Nephron (organoid): ENCODE data around the gene MAML3.

Experiments used
- H3K27ac Mint-ChIP-seq, 3 experiments: 2 replicates each; pipeline ENCODE4 v1.8.0; 2020; ENCODE audit warnings: mixed read lengths in 3 of 3, mild to moderate bottlenecking in 2 of 3, moderate library complexity in 1 of 3
- H3K27me3 Mint-ChIP-seq: 2 replicates; pipeline ENCODE4 v1.8.0; 2021; ENCODE audit warnings: low read depth, mild to moderate bottlenecking, moderate library complexity, mixed read lengths
- H3K36me3 Mint-ChIP-seq: 2 replicates; pipeline ENCODE4 v1.8.0; 2020; ENCODE audit warnings: low read depth, mixed read lengths
- H3K4me1 Mint-ChIP-seq: 2 replicates; pipeline ENCODE4 v1.8.0; 2020; ENCODE audit warnings: mixed read lengths
- H3K4me3 Mint-ChIP-seq, 3 experiments: 2 replicates each; pipeline ENCODE4 v1.8.0; 2020; ENCODE audit warnings: mild to moderate bottlenecking in 3 of 3, mixed read lengths in 3 of 3, moderate library complexity in 2 of 3
- H3K9me3 Mint-ChIP-seq: 2 replicates; pipeline ENCODE4 v1.8.0; 2020; ENCODE audit warnings: mixed read lengths
- TF ChIP-seq, protein P1 (sequence below), 3 experiments: fragments of 200-600 bp; sonication (generic); IDR thresholded peaks; one replicate each; pipeline ENCODE4 v1.5.0; 2021; ENCODE audit warnings: antibody characterized with exemption in 3 of 3; ENCODE audit not compliant: unreplicated experiment in 3 of 3

Gene MAML3

DNA sequence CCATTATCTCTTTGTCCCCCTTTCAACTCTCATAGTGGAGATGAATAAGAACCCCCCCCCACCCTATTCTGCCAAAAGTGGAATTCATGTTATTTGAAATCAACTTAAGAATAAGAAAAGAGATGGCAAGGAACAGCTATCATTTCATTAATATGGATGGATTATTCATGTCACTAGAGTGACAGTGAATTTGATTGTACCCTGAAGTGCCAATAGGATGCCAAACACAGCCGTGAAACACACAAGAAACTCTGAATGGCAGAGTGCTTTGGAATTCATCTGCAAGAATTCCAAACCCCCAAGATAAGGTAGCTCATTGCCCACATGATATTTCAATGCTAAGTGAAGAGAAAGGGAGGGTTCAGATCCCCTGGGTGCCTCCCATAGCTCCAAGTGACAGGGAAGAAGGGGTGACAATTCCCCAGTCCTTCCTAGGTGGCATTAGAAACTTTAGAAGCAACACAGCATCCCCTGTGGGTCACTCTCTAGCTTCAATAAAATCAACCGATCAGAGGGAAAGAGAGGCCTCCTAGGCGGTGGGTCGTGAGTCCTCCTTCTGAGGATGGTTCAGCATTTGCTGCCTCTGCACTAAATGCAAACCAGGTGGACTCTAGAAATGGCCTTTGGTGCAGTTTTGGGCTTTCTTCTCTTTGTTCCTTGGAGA is 404.0 kb downstream of the MAML3 start:
- Mint-ChIP-seq H3K27ac (peak overlapping the region; percentile 96 to 97 (median 97)), H3K36me3 (no peaks in the 10 kb centered on the region), H3K27me3 (no peaks in the 10 kb centered on the region), H3K4me3 (no peak overlapping the region), H3K4me1 (peaks cover 65% of the 10 kb centered on the region), H3K9me3 (no peaks in the 10 kb centered on the region)
- TF ChIP-seq, protein P1, sequence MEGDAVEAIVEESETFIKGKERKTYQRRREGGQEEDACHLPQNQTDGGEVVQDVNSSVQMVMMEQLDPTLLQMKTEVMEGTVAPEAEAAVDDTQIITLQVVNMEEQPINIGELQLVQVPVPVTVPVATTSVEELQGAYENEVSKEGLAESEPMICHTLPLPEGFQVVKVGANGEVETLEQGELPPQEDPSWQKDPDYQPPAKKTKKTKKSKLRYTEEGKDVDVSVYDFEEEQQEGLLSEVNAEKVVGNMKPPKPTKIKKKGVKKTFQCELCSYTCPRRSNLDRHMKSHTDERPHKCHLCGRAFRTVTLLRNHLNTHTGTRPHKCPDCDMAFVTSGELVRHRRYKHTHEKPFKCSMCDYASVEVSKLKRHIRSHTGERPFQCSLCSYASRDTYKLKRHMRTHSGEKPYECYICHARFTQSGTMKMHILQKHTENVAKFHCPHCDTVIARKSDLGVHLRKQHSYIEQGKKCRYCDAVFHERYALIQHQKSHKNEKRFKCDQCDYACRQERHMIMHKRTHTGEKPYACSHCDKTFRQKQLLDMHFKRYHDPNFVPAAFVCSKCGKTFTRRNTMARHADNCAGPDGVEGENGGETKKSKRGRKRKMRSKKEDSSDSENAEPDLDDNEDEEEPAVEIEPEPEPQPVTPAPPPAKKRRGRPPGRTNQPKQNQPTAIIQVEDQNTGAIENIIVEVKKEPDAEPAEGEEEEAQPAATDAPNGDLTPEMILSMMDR (IDR thresholded peaks at IDR 0.05; ENCODE audit: unreplicated experiment in 3 of 3): no peak

DNA sequence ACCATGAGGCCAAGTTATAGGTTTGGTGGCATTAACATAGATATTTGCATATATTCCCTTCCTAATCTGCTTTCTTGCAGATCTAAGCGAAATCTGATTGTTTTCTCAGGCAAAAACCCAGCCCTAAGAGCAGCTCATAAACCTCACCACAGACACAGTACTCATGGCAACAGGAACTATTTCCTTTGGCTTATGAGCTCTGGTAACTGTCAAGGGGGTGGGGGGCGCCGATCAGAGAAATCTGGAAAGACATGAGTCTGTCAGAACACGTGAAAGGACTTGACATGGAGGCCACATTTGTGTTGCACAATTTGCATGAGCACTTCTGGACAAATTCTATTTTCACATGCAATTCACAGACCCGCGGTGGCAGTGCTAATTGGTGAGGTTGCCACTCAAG is 404.6 kb downstream of the MAML3 start:
- TF ChIP-seq, protein P1 (IDR thresholded peaks at IDR 0.05; ENCODE audit: unreplicated experiment in 3 of 3): no peak
- H3K4me1 Mint-ChIP-seq: peaks cover 67% of the 10 kb centered on the region
- H3K9me3 Mint-ChIP-seq: no peaks in the 10 kb centered on the region
- no peaks in the 10 kb centered on the region for H3K27me3 Mint-ChIP-seq
- H3K36me3 Mint-ChIP-seq: no peaks in the 10 kb centered on the region
- peak overlapping the region; percentile 96 to 97 (median 97) for H3K27ac Mint-ChIP-seq
- no peak overlapping the region for H3K4me3 Mint-ChIP-seq

DNA sequence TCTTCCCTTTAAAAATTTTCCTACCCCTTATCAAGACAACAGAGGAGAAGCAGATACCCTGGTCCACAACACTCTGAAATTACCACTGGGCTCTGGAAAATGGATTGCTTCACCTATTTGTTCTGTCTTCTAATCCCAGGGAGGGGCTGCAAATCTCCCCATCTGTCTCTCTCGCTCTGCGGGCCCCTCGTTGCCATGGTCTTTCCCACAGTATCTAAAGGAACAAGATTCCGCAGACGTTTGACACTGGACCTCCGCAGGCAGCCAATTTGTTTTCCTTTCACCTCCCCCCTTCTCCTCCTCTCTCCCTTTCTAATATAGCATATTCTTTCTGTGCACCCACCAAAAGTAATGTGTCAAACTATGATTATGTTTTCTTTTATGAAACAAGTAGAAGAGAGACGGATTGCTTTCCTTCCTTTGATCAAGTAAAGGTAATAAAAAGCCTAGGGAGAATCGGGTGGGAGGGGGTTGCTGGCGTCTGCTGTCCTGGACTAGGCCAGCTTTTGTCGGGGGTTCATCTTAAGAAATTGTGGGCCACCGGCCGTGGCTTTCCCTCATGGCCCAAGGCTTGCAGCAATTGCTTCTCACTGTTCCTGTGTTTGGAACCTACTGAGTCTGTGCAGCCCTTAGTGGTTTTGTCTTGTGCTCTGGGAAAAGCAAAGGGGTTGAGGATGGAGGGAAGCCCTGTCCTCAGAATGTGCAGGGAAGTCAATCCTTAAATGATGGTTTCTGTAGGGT is 407.4 kb downstream of the MAML3 start:
- peak overlapping the region; percentile 84 to 96 (median 95) for H3K27ac Mint-ChIP-seq

DNA sequence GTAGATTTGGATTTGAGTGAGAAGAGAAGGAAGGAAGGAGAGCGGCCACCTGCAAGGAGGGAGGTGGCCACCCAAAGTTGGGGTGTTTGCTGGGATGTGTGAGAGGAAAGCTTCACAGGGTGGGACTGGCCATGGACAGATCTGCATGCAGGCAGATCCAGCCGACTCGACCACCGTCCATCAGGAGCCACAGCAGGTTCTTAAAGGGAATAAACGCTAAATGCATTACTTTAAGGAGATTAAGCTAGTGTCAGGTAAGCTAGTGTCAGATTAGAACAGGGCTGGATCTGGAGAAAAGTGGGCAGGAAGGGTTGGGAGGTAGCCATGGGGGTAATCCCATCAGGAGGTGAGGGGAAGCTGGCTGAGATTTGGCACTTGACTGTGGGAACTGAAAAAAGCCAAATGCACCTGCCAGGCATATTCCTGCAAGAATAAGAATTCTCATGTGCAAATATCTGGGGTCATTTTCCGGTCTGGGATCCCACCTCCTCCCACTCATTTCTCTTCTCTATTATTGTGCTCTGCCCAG is 408.8 kb downstream of the MAML3 start:
- H3K36me3 Mint-ChIP-seq: no peaks in the 10 kb centered on the region
- peaks cover 80% of the 10 kb centered on the region for H3K4me1 Mint-ChIP-seq
- no peaks in the 10 kb centered on the region for H3K9me3 Mint-ChIP-seq
- H3K27me3 Mint-ChIP-seq: no peaks in the 10 kb centered on the region
- H3K4me3 Mint-ChIP-seq: peak overlapping the region in 2 of 3 experiments; percentile 7 to 40
- TF ChIP-seq, protein P1 (IDR thresholded peaks at IDR 0.05; ENCODE audit: unreplicated experiment in 3 of 3): no peak
- H3K27ac Mint-ChIP-seq: peak overlapping the region; percentile 83 to 96 (median 84)

More for the DNA sequence above, 407.4 kb downstream of the MAML3 start:
- H3K27me3 Mint-ChIP-seq: no peaks in the 10 kb centered on the region
- H3K9me3 Mint-ChIP-seq: no peaks in the 10 kb centered on the region
- H3K4me1 Mint-ChIP-seq: peaks cover 80% of the 10 kb centered on the region
- TF ChIP-seq, protein P1 (IDR thresholded peaks at IDR 0.05; ENCODE audit: unreplicated experiment in 3 of 3): no peak
- no peaks in the 10 kb centered on the region for H3K36me3 Mint-ChIP-seq
- H3K4me3 Mint-ChIP-seq: peak overlapping the region; percentile 23 to 46 (median 36)

DNA sequence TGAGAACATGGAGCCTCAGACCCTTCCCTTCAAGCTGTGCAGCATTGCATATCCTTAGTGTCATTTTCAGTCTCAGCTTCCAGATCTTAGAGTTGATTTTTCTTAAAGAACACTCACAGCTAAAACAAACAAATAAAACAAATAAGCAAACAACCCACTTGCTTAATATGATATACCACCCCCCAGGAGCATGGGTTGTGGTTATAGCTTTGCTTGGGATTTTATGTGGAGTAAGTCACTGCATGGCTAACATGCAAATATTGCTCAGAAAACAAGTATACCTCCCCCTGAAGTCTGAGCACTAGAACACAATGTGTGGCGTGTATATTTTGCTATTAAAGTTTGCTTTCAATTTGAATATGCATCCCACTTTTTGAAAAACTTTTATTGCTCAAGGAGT is 409.8 kb downstream of the MAML3 start:
- Mint-ChIP-seq H3K9me3 (no peaks in the 10 kb centered on the region), H3K27ac (peak overlapping the region; percentile 83 to 96 (median 84)), H3K4me3 (no peak overlapping the region), H3K36me3 (no peaks in the 10 kb centered on the region), H3K4me1 (peaks cover 77% of the 10 kb centered on the region), H3K27me3 (no peaks in the 10 kb centered on the region)
- TF ChIP-seq, protein P1 (IDR thresholded peaks at IDR 0.05; ENCODE audit: unreplicated experiment in 3 of 3): no peak
